ENCODE data around the gene CDH4. TPM values are rescaled to one million over a fixed set of nuclear protein-coding genes. Genes with fewer than 3 reads are reported as not detected.
"Not testable (repeated sequence)": the region's sequence is repeated elsewhere in the genome, so short reads cannot be mapped to it uniquely, and the experiment has no call there.

Gene CDH4
- total RNA-seq, 2 experiments from 2014 or later = 0.10 to 0.15 TPM

DNA sequence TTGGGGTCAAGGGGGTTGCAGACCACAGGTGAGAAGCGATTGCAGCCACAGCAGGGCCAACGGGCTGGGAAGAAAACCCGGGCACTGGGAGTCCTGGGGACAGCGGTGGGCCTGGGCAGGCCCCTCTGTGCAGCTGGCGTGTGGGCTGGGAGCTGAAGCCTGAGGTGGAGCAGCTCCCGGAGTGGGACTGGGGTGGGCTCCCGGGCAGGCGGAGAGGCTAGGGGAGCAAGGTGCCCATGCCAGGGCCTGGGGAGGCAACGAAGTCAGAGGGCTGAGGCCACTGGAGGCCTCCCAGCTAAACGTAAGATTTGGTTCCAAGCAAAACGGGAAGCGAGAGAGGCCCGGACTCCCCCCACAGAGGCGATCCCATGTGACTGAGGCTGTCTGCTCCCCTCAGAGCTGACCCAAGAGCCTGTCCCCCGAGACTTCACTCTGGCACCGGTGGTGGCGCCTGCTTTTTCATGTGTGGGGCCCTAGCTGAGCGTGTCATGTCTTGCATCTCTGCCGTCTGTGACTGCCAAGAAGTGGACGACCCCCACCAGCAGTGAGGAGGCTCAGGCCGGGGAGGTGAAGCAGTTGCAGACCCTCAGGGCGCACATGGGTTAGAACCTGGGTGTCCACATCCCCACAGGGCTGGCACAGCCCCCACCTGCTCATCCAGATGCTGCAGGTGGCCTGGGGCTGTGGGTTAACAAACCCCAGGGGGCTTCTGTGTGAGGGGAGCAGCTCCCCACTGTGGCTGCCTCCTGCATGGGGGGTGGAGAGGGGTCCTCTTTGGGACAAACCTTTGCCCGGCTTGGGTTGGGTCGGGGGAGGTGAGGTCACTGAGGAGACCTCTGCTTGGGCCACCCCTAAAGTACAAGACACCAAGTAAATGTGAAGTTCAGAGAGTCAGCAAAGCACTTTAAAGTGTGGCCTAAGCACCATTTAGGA, 601.3 kb downstream of the CDH4 start:
- Mint-ChIP-seq H3K4me3 (no peak overlapping the region), H3K36me3 (ENCODE audit: low read depth) (no peaks in the 10 kb centered on the region), H3K27ac (no peak overlapping the region), H3K9me3 (no peaks in the 10 kb centered on the region), H3K27me3 (ENCODE audit: low read depth) (no peaks in the 10 kb centered on the region), H3K4me1 (ENCODE audit: low read depth) (no peaks in the 10 kb centered on the region)
- DNase-seq = no peak
- CTCF ChIA-PET = no interaction called here
- intact Hi-C loops (cut with micrococcal nuclease) = no loop called here

DNA sequence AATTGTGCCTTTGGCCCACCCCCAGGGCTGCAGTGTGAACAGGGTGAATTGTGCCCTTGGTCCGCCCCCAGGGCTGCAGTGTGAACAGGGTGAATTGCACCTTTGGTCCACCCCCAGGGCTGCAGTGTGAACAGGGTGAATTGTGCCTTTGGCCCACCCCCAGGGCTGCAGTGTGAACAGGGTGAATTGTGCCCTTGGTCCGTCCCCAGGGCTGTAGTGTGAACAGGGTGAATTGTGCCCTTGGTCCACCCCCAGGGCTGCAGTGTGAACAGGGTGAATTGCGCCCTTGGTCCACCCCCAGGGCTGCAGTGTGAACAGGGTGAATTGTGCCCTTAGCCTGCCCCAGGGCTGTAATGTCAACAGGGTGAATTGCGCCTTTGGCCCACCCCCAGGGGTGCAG, 602.5 kb downstream of the CDH4 start:
- DNase-seq; H3K4me3 Mint-ChIP-seq; H3K27ac Mint-ChIP-seq; H3K4me1 Mint-ChIP-seq (ENCODE audit: low read depth); CTCF ChIA-PET; intact Hi-C loops (cut with micrococcal nuclease); H3K9me3 Mint-ChIP-seq; H3K27me3 Mint-ChIP-seq (ENCODE audit: low read depth); H3K36me3 Mint-ChIP-seq (ENCODE audit: low read depth): not testable (repeated sequence)

DNA sequence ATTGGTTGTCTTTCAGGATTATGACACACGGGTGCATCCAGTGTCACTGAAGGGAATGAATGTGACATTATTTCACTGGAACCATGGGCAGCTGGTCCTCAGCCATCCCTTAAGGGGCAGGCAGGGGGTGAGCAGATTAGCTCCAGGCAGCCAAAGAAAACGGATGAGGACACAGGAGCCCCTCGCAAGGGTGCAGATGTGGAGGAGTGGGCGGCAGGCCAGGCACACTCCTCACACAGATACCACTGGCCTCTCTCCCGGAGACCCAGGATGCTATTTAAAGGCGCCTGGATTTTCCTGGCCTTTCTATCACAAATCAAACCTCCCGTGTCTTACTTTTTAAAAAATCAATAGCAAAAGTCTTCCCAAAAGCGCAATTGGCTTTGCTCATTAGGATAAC, 603.2 kb downstream of the CDH4 start:
- H3K27me3 Mint-ChIP-seq (ENCODE audit: low read depth) = no peaks in the 10 kb centered on the region
- H3K4me3 Mint-ChIP-seq = no peak overlapping the region
- intact Hi-C loops (cut with micrococcal nuclease) = no loop called here
- no peak overlapping the region for H3K27ac Mint-ChIP-seq
- H3K9me3 Mint-ChIP-seq = no peaks in the 10 kb centered on the region
- DNase-seq = no peak
- CTCF ChIA-PET = no interaction called here
- no peaks in the 10 kb centered on the region for H3K4me1 Mint-ChIP-seq (ENCODE audit: low read depth)
- H3K36me3 Mint-ChIP-seq (ENCODE audit: low read depth) = no peaks in the 10 kb centered on the region

DNA sequence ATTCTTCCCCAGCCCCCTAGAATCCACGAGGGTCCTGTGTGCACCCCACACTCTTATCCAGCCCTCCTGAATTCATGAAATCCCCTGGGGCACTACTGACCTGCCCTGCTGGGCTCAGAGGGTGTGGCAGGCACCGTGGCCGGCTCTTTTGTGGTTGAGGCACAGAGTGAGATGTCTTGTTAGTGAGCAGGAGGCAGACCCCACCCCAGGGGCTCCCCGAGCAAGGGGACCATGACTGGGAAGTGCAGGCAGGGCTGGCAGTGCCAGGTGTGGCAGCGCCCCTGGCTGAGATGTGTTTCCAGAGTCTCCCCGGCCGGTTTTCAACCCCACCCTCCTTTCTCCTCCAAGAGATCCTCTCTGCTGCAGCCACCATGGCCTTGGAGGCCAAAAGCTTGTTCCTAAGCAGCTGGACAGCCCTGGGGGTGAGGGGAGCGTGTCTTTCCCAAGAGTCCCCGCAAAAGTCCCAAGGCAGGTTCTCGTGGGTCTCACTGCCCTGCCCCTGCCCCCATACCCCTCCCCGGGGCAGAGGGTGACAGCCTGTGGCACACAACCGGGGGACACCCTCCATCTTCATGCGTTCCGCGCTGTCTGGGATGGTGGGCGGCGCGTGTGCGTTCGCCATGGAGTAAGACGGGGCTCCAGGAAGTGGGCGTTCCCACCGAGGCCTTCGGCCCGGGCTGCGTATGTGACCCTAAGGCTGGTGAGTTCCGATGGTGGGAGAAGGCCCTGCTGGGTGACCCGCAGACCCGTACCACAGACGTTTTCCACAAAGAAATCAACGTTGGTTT, 604.8 kb downstream of the CDH4 start:
- no peaks in the 10 kb centered on the region for H3K36me3 Mint-ChIP-seq (ENCODE audit: low read depth)
- no peaks in the 10 kb centered on the region for H3K9me3 Mint-ChIP-seq
- H3K27ac Mint-ChIP-seq = no peak overlapping the region
- CTCF ChIA-PET = no interaction called here
- intact Hi-C loops (cut with micrococcal nuclease) = no loop called here
- H3K27me3 Mint-ChIP-seq (ENCODE audit: low read depth) = no peaks in the 10 kb centered on the region
- DNase-seq = no peak
- no peak overlapping the region for H3K4me3 Mint-ChIP-seq
- H3K4me1 Mint-ChIP-seq (ENCODE audit: low read depth) = no peaks in the 10 kb centered on the region

DNA sequence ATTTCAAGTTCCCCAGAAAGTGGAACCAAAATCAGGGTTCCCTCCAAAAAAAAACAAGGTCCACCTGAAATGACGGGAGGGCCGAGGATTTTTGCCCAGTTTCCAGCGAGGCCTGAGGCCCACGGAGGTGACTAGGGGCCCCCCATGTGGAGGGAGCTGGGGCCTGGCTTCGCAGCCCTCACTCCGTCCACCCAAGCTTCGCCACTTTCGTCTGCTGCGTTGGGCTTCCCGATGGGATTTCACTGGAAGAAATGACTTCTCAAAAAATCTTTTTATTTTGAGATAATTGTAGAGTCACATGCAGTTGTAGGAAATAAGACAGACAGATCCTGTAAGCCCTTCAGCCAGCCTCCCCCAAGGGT, 605.3 kb downstream of the CDH4 start:
- Mint-ChIP-seq H3K9me3 (no peaks in the 10 kb centered on the region), H3K4me1 (ENCODE audit: low read depth) (no peaks in the 10 kb centered on the region), H3K27ac (no peak overlapping the region), H3K4me3 (no peak overlapping the region), H3K27me3 (ENCODE audit: low read depth) (no peaks in the 10 kb centered on the region), H3K36me3 (ENCODE audit: low read depth) (no peaks in the 10 kb centered on the region)
- CTCF ChIA-PET = no interaction called here
- intact Hi-C loops (cut with micrococcal nuclease) = no loop called here
- no peak for DNase-seq

DNA sequence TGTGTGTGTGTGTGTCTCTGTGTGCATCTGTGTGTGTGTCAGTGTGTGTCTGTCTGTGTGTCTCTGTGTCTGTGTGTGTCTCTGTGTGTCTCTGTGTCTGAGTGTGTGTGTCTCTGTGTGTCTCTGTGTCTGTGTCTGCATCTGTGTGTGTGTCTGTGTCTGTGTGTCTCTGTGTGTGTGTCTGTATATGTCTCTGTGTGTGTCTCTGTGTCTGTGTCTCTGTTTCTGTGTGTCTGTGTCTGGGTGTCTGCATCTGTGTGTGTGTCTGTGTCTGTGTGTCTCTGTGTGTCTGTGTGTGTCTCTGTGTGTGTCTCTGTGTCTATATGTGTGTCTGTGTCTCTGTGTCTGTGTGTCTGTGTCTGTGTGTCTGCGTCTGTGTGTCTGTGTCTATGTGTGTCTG, 605.8 kb downstream of the CDH4 start:
- no peaks in the 10 kb centered on the region for H3K36me3 Mint-ChIP-seq (ENCODE audit: low read depth)
- H3K27me3 Mint-ChIP-seq (ENCODE audit: low read depth) = no peaks in the 10 kb centered on the region
- H3K27ac Mint-ChIP-seq = no peak overlapping the region
- CTCF ChIA-PET = no interaction called here
- no peaks in the 10 kb centered on the region for H3K9me3 Mint-ChIP-seq
- intact Hi-C loops (cut with micrococcal nuclease) = no loop called here
- no peak for DNase-seq
- no peak overlapping the region for H3K4me3 Mint-ChIP-seq
- H3K4me1 Mint-ChIP-seq (ENCODE audit: low read depth) = no peaks in the 10 kb centered on the region

DNA sequence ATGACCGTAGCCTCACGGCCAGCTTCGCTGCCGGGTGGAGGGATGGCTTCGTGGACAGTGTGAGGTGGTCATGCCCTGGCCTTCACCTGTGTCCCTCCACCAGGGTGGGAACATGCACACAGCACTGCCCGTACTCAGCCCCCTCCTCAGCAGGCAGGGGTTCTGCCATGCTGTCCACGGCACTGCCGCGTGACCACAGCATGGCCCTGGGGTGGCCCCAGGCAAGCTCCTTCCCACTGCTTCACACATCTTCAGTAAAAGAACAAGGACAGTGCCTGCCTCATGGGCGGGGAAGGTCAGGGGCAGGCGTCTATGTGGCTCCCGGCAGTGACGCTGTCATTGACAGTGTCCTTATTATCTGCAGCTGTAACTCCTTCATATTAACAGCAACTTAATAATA, 607.7 kb downstream of the CDH4 start:
- no peaks in the 10 kb centered on the region for H3K36me3 Mint-ChIP-seq (ENCODE audit: low read depth)
- no peaks in the 10 kb centered on the region for H3K4me1 Mint-ChIP-seq (ENCODE audit: low read depth)
- CTCF ChIA-PET = no interaction called here
- no peak for DNase-seq
- H3K4me3 Mint-ChIP-seq = no peak overlapping the region
- H3K27ac Mint-ChIP-seq = no peak overlapping the region
- intact Hi-C loops (cut with micrococcal nuclease) = no loop called here
- H3K9me3 Mint-ChIP-seq = no peaks in the 10 kb centered on the region
- no peaks in the 10 kb centered on the region for H3K27me3 Mint-ChIP-seq (ENCODE audit: low read depth)

DNA sequence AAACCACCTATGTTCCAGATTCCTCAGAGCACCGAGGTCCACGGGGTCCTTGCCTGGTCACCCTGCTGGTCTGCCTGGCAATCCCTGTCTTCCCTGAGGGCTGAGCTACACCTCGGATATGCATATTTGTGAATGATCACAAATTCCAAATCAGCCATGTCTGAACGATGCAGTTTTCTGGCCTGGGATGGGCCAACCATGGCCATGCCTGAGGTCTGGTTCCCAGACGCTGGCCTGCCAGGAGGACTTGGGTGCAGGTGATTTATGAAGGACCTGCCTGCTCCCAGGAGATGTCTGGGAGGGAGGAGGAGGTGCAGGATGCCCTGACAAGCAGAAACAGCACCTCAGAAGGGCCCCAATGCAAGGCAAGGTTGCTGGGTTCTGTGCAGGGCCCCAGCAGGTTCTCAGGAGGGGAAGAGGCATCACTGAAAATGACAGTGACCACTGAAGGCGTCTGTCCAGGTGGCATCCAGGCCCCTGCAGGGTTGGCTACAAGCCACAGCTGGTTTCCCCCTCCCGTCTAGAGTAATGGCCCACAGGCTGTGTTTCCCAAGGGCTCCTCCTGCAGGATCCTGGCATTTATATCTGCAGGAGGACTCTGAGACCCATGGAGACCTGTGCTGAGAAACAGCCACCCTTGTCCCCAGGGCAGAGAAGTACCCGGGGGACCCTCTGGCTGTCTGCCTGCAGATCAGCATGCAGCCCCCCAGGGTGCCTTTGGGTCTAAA, 608.4 kb downstream of the CDH4 start:
- Mint-ChIP-seq H3K27me3 (ENCODE audit: low read depth) (no peaks in the 10 kb centered on the region), H3K4me1 (ENCODE audit: low read depth) (no peaks in the 10 kb centered on the region), H3K4me3 (no peak overlapping the region), H3K36me3 (ENCODE audit: low read depth) (peaks cover 3% of the 10 kb centered on the region), H3K9me3 (peaks cover 4% of the 10 kb centered on the region), H3K27ac (no peak overlapping the region)
- intact Hi-C loops (cut with micrococcal nuclease) = no loop called here
- CTCF ChIA-PET = no interaction called here
- no peak for DNase-seq

DNA sequence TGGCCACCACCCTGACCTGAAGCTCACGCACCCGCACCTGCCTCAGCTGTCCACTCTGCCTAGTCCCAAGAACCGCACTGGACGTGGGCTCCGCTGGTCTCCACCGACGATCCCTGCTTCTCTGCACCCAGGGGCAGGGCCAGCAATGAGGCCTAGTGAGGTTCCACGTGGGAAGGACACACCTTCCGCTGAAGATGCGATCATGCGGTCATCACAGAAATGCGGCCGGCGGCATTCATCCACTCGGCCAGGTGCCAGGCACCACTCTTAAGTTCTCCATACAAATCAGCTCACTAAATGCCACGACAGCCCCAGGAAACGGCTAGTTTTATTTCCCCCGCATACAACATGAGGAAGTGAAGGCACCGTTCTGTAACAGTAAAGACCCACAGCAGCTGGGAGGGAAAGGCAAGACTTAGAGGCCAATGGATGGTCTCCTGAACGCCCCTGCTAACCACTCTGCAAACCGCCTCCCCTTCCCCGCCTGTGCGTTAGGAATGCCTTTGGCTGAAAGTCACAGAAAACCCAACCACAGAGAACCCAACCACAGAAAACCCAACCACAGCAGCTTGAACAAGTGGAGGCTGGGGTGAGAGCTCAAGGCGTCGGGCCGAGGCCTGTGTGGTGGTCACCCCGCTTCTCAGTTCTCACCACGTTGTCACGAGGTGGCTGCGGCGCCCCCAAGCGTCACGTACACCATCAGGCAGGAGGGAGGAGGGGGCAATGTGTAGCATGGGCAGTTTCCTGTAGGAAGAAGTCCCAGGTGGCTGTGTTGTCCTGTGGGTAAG, 609.2 kb downstream of the CDH4 start:
- no peaks in the 10 kb centered on the region for H3K27me3 Mint-ChIP-seq (ENCODE audit: low read depth)
- H3K4me1 Mint-ChIP-seq (ENCODE audit: low read depth) = no peaks in the 10 kb centered on the region
- no peak for DNase-seq
- no peak overlapping the region for H3K4me3 Mint-ChIP-seq
- intact Hi-C loops (cut with micrococcal nuclease) = no loop called here
- peaks cover 8% of the 10 kb centered on the region for H3K9me3 Mint-ChIP-seq
- peaks cover 3% of the 10 kb centered on the region for H3K36me3 Mint-ChIP-seq (ENCODE audit: low read depth)
- H3K27ac Mint-ChIP-seq = no peak overlapping the region
- CTCF ChIA-PET = no interaction called here

DNA sequence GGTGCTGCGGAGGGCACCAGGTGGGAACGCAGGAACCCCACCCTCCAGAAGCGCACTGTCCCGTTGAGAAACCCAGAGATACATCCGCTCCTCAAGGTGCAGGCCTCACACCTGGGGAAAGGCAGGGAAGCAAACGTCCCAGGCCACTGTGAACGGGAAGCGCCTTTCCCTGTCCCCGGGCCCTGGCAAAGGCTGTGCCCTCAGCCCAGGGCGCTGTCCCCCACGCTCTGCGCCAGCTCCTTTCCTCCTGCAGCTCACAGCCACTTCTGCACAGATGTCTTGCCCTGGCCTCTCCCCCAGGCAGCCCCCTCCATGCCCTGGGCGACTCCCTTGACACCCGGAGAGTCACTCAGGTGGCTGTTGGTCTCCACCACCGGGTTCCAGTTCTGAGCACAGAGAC, 609.8 kb downstream of the CDH4 start:
- H3K27ac Mint-ChIP-seq = no peak overlapping the region
- H3K36me3 Mint-ChIP-seq (ENCODE audit: low read depth) = peaks cover 3% of the 10 kb centered on the region
- no peak for DNase-seq
- H3K27me3 Mint-ChIP-seq (ENCODE audit: low read depth) = no peaks in the 10 kb centered on the region
- peaks cover 11% of the 10 kb centered on the region for H3K9me3 Mint-ChIP-seq
- H3K4me1 Mint-ChIP-seq (ENCODE audit: low read depth) = no peaks in the 10 kb centered on the region
- intact Hi-C loops (cut with micrococcal nuclease) = no loop called here
- CTCF ChIA-PET = no interaction called here
- no peak overlapping the region for H3K4me3 Mint-ChIP-seq

DNA sequence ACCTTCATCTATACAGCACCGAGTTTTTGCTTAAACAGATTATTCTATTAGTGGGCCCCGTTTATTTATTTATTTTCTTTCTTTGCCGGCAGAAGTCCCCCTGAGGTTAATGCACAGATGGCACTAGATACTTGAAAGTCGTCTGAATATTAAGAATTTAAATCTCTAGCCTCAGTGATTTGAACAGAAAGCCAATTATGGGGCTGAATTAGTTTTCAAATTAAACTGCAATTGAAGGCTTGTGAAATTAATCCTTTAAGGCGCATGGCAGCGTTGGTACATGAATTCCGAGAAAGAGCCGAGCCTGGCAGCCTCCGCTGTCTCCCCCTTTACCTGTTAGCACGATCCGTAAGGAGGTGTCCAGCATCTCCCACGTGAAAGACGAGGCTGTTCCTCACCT, 610.8 kb downstream of the CDH4 start:
- no peaks in the 10 kb centered on the region for H3K4me1 Mint-ChIP-seq (ENCODE audit: low read depth)
- H3K9me3 Mint-ChIP-seq = peaks cover 11% of the 10 kb centered on the region
- no peak overlapping the region for H3K27ac Mint-ChIP-seq
- H3K4me3 Mint-ChIP-seq = no peak overlapping the region
- CTCF ChIA-PET = no interaction called here
- intact Hi-C loops (cut with micrococcal nuclease) = no loop called here
- no peaks in the 10 kb centered on the region for H3K27me3 Mint-ChIP-seq (ENCODE audit: low read depth)
- DNase-seq = no peak
- peaks cover 3% of the 10 kb centered on the region for H3K36me3 Mint-ChIP-seq (ENCODE audit: low read depth)

DNA sequence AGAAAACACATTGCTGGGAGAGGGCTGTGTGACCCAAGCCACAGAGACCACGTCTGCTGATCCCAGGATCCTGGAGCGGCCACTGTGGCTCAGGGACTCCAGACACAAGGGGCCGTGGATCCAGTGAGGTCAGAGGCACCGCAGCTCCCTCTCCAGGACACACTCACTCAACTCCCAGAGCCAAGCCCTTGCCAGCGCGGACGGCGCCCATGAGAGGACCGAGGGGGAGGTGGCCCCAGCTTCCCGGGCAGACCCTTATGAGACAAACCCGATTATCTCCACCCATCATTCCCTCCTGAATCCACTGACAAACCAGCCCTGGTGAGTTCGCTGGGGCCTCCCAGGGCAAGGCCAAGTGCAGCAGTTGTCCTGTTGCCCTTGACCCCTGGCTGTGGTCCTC, 612.4 kb downstream of the CDH4 start:
- CTCF ChIA-PET = no interaction called here
- H3K27me3 Mint-ChIP-seq (ENCODE audit: low read depth) = no peaks in the 10 kb centered on the region
- H3K4me1 Mint-ChIP-seq (ENCODE audit: low read depth) = no peaks in the 10 kb centered on the region
- peaks cover 3% of the 10 kb centered on the region for H3K36me3 Mint-ChIP-seq (ENCODE audit: low read depth)
- peaks cover 11% of the 10 kb centered on the region for H3K9me3 Mint-ChIP-seq
- H3K27ac Mint-ChIP-seq = no peak overlapping the region
- intact Hi-C loops (cut with micrococcal nuclease) = no loop called here
- no peak overlapping the region for H3K4me3 Mint-ChIP-seq
- DNase-seq = no peak
